Posterior vena cava (tissue), 2 donors: ENCODE data around the gene NKAIN1. TPM values are rescaled to one million over a fixed set of nuclear protein-coding genes. Genes with fewer than 3 reads are reported as not detected.
A peak's percentile ranks its signal among the peaks of the same experiment; 100 is the strongest.

Experiments
- DNase-seq: peaks from one replicate; pipeline ENCODE4 v3.0.0-alpha.2; 2020; ENCODE audit warnings: low spot score
- intact Hi-C, 2 donors: fragments of 100-400 bp; cut with DNase I; formaldehyde crosslinking; loops; one replicate each; pipeline versions ENCODE4 v1.14.1 to v1.14.2; 2022 to 2023
- total RNA-seq, 2 donors: library from RNA; stranded (reverse); fragmentation: NEBNext Ultra II Directional; extraction: Animal tissue kit (Norgen Biotek cat#: 25700); gene quantifications; one replicate each; pipeline ENCODE4 v1.2.1, GENCODE V29; 2021
- donor health status: DM: yes; HTN: yes; CAD: no.
- donor health status: DM: yes; HTN: yes; CAD: no.

NKAIN1 gene
- total RNA-seq, 2 donors from 2014 or later = 0.28 TPM; not detected in 1

GRCh38 chr1:31238612-31238985 lies 1.1 kb downstream of the NKAIN1 start:
- DNase-seq = no peak
- intact Hi-C loops = loop anchor here in 1 of 2 donors (5.0 kb wide), 1 partner anchor 1576 kb away; no protein-coding TSS in a partner anchor

GRCh38 chr1:31234870-31235269 lies 4.8 kb downstream of the NKAIN1 start:
- DNase-seq = no peak
- intact Hi-C loops = loop anchor here in 1 of 2 donors (5.0 kb wide), 1 partner anchor 1573 kb away; no protein-coding TSS in a partner anchor

- intact Hi-C loops = no loop called here
- DNase-seq = no peak
These were observed 5.5 kb downstream of the NKAIN1 start for GRCh38 chr1:31234123-31234708.

- DNase-seq = no peak
- intact Hi-C loops = no loop called here
These were observed 7.0 kb downstream of the NKAIN1 start for GRCh38 chr1:31232689-31233088.

DNA sequence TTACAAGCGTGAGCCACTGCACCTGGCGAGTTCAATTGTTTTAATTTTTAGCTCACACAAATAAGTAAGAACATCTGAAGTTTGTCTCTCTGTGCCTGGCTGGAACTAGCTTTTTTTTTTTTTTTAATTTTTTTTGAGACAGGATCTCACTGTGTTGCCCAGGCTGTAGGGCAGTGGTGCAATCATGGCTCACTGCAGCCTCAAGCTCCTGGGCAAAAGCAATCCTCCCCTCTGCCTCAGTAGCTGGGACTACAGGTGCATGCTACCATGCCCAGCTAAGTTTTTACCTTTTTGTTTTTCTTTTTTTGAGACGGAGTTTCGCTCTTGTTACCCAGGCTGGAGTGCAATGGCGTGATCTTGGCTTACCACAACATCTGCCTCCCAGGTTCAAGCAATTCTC lies 7.9 kb downstream of the NKAIN1 start:
- intact Hi-C loops = no loop called here
- DNase-seq = no peak

DNA sequence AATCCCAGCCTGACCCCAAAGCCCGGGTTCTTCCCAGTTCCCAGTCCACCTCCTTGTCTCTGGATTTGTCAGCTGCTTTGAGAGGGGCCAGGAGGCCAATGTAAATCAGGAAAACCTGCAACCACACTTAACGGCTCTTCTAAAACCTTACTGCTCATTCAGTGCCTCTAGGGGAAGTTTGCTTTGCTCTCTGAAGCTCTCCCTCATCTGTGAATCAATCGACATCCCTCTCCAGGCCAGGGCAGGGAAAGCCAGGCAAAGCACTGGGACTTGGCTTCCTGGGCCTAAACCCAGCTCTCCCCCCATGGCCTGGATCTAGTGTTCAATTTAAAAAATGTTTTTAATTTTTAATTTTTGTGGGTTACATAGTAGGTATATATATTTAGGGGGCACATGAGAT lies 9.3 kb downstream of the NKAIN1 start:
- no peak for DNase-seq
- intact Hi-C loops = no loop called here

- intact Hi-C loops = no loop called here
- no peak for DNase-seq
These were observed 10.7 kb downstream of the NKAIN1 start for GRCh38 chr1:31228986-31229385.

DNA sequence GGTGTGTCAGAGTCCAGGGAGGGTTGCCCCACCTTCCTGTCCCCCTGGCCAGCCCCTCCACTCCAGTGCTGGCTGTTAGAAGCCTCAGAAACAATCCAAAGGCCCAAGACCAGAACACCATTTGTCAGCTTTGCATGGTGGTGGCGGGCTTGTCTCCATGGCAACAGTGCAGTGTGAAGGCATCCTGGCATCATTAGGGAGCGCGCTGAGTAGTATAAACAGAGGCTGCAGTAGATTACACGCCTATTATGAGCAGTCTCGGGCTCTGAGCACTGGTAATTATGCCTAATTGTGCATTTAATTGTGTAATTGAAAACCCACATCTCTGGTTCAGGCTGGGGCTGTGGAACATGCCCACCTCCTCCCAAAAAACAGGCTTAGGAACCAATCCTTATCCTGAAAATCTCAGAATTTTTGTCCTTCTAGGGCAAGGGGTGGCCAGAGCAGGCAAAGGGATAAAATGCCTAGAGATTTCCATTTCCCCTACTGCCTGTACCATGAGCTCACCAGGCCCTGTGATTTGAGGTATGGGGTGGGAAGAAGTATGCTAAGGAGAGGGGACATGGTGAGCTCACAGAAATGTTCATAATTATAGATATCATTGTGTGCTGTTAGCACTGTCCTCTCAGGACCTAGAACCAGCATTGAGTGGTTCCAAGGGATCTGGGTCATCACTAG lies 11.7 kb downstream of the NKAIN1 start:
- DNase-seq = no peak
- intact Hi-C loops = no loop called here

DNA sequence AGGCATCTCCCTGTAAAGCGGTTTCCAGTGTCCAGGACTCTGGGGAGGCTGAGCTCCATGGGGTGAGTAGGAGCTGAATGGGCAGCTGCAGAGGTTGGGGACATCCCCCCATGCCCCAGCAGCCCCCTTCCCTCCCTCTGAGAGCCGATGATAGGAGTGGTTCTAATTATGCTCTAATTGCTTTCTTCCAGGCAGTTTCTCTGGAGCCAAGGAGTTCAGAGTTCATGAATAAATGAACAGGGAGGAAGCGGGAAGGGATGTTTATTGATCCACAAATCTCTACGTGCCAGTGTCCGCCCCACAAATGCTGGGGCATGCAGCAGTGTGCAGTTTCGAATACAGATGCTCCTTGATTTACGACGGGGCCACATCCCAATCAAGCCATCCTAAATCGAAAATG lies 15.6 kb downstream of the NKAIN1 start:
- DNase-seq = no peak
- intact Hi-C loops = no loop called here

- DNase-seq = no peak
- intact Hi-C loops = no loop called here
These were observed 17.5 kb downstream of the NKAIN1 start for GRCh38 chr1:31222176-31222575.

GRCh38 chr1:31221072-31221471 lies 18.6 kb downstream of the NKAIN1 start:
- no peak for DNase-seq

GRCh38 chr1:31219489-31219888 lies 20.2 kb downstream of the NKAIN1 start:
- intact Hi-C loops = no loop called here
- no peak for DNase-seq

More at GRCh38 chr1:31221072-31221471, 18.6 kb downstream of the NKAIN1 start:
- intact Hi-C loops = no loop called here

DNA sequence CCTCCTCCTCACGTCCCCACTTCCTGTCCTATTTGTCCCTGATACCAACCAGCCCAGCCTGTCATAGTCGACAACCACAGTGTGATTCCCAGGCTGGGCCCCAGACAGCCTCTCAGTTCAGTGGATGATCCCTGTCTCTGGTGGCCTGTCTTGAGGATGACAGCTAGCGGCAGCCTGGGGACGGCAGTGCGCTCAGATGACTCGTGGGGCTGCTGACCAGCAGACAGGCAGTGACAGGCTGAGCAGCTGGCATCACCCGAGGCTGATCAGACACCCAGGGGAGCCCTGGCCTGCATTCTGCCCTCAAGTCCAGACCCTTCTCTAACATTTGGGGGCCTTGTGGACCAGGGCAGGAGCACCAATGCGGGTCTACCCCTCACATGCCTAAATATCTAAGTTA lies 21.0 kb downstream of the NKAIN1 start:
- intact Hi-C loops = no loop called here
- no peak for DNase-seq

- DNase-seq = peak; percentile 84
- intact Hi-C loops = no loop called here
These were observed 23.7 kb downstream of the NKAIN1 start for GRCh38 chr1:31216016-31216415.

DNA sequence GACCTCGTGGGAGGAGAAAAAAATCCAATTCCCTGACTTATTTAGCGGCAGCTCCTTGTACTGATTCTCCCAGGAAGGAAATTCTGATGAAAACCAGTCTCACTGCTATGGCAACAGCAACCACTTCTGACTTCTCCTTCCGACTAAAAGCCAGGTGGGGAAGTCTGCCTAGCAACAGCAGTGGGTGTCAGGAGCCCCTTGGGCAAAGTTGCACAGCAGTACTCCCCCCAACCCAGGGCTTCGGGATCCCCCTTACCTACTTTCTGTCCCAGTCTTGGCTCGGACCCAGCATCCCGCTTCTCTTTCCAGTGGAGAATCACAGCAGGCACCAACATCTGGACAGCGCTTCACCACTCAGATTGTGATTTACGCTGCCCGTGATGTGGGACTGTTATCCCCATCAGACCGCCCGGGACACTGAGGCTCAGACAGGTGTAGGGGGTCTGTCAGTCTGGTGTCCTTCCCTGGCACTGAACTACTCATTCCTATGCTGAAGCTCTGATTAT lies 24.6 kb downstream of the NKAIN1 start:
- intact Hi-C loops = no loop called here
- no peak for DNase-seq

DNA sequence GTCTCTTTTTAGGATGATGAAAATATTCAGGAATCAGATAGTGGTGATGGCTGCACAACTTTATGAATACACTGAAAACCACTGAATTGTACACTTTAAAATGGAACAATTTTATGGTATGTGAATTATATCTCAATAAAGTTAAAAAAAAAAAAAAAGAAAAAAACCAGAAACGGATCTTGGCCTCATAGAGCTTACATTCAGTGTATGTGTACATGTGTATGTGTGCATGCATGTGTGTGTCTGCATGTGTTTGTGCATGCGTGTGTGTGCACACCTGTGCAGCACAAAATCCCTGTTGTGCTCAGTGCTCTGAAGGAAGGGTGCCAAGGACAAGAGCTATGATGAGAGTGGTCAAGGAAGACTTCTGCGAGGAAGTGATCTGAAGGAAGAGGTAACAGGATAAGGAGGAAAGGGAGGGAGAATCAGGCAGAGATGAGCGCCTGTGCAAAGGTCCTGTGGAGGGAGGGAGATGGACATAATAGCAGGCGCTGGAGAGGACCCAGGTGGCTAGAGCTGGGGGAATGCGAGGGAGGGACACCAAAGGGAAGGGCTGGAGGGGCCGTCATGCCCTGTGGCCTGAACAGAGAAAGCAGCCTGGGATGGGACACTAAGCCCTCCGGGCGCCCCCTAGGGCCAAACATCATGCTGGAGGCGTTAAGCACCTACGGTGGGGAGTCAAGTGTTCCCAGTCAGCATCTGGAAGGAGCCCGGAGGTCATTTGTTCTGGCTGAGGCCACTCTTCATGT lies 25.2 kb downstream of the NKAIN1 start:
- no peak for DNase-seq
- intact Hi-C loops = no loop called here

GRCh38 chr1:31208361-31208945 lies 31.2 kb downstream of the NKAIN1 start:
- no peak for DNase-seq
- intact Hi-C loops = no loop called here

DNA sequence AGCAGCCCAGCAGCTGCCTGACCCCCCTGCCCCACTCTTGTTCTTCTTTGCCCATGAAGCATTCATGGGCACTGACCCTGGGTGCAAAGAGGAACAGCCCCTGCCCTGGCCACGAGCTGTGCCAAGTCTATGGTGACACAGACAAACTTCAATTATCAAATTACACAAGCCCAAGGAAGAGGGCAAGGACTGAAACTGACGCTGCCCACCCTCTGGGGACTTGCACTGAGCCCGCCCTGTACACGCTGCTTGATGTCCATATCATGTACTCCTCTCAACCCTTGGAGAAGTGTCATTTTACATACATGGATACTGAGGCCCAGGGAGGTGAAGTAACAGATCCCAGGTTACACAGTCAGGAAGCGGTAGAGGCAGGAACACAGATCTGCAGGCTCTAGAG lies 32.1 kb downstream of the NKAIN1 start:
- intact Hi-C loops = no loop called here
- no peak for DNase-seq

- no peak for DNase-seq
These were observed 32.6 kb downstream of the NKAIN1 start for GRCh38 chr1:31207046-31207445.

GRCh38 chr1:31203215-31203614 lies 36.5 kb downstream of the NKAIN1 start:
- intact Hi-C loops = no loop called here
- DNase-seq = no peak

More at GRCh38 chr1:31207046-31207445, 32.6 kb downstream of the NKAIN1 start:
- intact Hi-C loops = no loop called here
